GM23338 (cell line): Measurements from ENCODE around the gene SPNS3.

Experiments used
- CREB1 ChIP-seq: fragments of 250-450 bp; sonication (Bioruptor Pico); IDR thresholded peaks from 2 replicates; pipeline ENCODE4 v1.5.0; 2020; ENCODE audit warnings: low read depth, mild to moderate bottlenecking, moderate library complexity
- EZH2 ChIP-seq: fragments of 200-600 bp; sonication (generic); IDR thresholded peaks from one replicate; pipeline ENCODE4 v1.8.0; 2017; ENCODE audit warnings: antibody characterized with exemption, mild to moderate bottlenecking, low read depth; ENCODE audit not compliant: unreplicated experiment
- EZH2phosphoT487 ChIP-seq: fragments of 200-600 bp; sonication (generic); IDR thresholded peaks from one replicate; pipeline ENCODE4 v1.8.1; 2018; ENCODE audit warnings: antibody characterized with exemption; ENCODE audit not compliant: unreplicated experiment
- JUNB ChIP-seq: IDR thresholded peaks from one replicate; pipeline ENCODE4 v1.6.1; 2016; ENCODE audit warnings: antibody characterized with exemption; ENCODE audit not compliant: unreplicated experiment
- POLR2AphosphoS5 ChIP-seq: IDR thresholded peaks from 2 replicates; pipeline ENCODE4 v1.6.1; 2016; ENCODE audit warnings: antibody characterized with exemption, low read depth
- STAT1 ChIP-seq: IDR thresholded peaks from one replicate; pipeline ENCODE4 v1.6.1; 2016; ENCODE audit warnings: antibody characterized with exemption; ENCODE audit not compliant: unreplicated experiment
- ZNF114 ChIP-seq: fragments of 250-450 bp; sonication (Bioruptor Pico); IDR thresholded peaks from 2 replicates; pipeline ENCODE4 v1.5.0; 2020; ENCODE audit warnings: mild to moderate bottlenecking, moderate library complexity
- ZNF331 ChIP-seq: fragments of 250-450 bp; sonication (Bioruptor Pico); IDR thresholded peaks from 2 replicates; pipeline ENCODE4 v1.5.0; 2020; ENCODE audit warnings: low read depth, mild to moderate bottlenecking, moderate library complexity
- TF ChIP-seq, protein P1 (sequence below), 2 experiments: fragments of 200-600 bp in 1 of 2; sonication (generic) in 1 of 2; conservative IDR thresholded peaks; 2 replicates each; pipeline versions ENCODE4 v1.5.1 to v1.6.1; 2016 to 2017; ENCODE audit warnings: antibody characterized with exemption in 2 of 2, low read depth in 2 of 2, mild to moderate bottlenecking in 2 of 2, moderate library complexity in 1 of 2
- TF ChIP-seq, protein P2 (sequence below): IDR thresholded peaks from one replicate; pipeline ENCODE4 v1.6.1; 2018; ENCODE audit warnings: antibody characterized with exemption; ENCODE audit not compliant: unreplicated experiment
- TF ChIP-seq, protein P3 (sequence below): IDR thresholded peaks from 2 replicates; pipeline ENCODE4 v1.6.1; 2016; ENCODE audit warnings: antibody characterized with exemption

DNA sequence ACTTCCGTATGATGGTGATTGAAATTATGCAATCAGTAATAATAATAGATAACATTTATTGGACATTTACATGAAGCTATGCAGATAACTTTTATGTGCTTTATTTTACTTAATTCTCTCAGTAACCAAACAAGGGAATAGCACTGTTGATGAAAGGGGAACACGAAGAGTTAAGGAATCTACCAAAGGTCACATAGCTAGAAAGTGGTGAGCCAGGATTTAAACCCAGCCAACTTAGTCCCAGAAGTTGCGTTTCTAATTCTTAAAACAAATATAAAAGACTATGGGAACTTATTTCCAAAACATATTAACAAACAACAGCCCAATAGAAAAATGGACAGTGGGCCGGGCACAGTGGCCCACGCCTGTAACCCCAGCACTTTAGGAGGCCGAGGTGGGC lies 9.7 kb downstream of the SPNS3 start:
- TF ChIP-seq, protein P1, sequence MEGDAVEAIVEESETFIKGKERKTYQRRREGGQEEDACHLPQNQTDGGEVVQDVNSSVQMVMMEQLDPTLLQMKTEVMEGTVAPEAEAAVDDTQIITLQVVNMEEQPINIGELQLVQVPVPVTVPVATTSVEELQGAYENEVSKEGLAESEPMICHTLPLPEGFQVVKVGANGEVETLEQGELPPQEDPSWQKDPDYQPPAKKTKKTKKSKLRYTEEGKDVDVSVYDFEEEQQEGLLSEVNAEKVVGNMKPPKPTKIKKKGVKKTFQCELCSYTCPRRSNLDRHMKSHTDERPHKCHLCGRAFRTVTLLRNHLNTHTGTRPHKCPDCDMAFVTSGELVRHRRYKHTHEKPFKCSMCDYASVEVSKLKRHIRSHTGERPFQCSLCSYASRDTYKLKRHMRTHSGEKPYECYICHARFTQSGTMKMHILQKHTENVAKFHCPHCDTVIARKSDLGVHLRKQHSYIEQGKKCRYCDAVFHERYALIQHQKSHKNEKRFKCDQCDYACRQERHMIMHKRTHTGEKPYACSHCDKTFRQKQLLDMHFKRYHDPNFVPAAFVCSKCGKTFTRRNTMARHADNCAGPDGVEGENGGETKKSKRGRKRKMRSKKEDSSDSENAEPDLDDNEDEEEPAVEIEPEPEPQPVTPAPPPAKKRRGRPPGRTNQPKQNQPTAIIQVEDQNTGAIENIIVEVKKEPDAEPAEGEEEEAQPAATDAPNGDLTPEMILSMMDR (conservative IDR thresholded peaks at IDR 0.05; ENCODE audit: low read depth in 2 of 2): no peak
- no peak for TF ChIP-seq ZNF114 (CRISPR knock-in tag)
- TF ChIP-seq EZH2: no peak
- TF ChIP-seq POLR2AphosphoS5: no peak
- no peak for TF ChIP-seq CREB1 (CRISPR knock-in tag)
- TF ChIP-seq, protein P2, sequence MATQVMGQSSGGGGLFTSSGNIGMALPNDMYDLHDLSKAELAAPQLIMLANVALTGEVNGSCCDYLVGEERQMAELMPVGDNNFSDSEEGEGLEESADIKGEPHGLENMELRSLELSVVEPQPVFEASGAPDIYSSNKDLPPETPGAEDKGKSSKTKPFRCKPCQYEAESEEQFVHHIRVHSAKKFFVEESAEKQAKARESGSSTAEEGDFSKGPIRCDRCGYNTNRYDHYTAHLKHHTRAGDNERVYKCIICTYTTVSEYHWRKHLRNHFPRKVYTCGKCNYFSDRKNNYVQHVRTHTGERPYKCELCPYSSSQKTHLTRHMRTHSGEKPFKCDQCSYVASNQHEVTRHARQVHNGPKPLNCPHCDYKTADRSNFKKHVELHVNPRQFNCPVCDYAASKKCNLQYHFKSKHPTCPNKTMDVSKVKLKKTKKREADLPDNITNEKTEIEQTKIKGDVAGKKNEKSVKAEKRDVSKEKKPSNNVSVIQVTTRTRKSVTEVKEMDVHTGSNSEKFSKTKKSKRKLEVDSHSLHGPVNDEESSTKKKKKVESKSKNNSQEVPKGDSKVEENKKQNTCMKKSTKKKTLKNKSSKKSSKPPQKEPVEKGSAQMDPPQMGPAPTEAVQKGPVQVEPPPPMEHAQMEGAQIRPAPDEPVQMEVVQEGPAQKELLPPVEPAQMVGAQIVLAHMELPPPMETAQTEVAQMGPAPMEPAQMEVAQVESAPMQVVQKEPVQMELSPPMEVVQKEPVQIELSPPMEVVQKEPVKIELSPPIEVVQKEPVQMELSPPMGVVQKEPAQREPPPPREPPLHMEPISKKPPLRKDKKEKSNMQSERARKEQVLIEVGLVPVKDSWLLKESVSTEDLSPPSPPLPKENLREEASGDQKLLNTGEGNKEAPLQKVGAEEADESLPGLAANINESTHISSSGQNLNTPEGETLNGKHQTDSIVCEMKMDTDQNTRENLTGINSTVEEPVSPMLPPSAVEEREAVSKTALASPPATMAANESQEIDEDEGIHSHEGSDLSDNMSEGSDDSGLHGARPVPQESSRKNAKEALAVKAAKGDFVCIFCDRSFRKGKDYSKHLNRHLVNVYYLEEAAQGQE: no peak
- TF ChIP-seq EZH2phosphoT487: no peak
- TF ChIP-seq STAT1: no peak
- TF ChIP-seq JUNB: no peak
- TF ChIP-seq, protein P3, sequence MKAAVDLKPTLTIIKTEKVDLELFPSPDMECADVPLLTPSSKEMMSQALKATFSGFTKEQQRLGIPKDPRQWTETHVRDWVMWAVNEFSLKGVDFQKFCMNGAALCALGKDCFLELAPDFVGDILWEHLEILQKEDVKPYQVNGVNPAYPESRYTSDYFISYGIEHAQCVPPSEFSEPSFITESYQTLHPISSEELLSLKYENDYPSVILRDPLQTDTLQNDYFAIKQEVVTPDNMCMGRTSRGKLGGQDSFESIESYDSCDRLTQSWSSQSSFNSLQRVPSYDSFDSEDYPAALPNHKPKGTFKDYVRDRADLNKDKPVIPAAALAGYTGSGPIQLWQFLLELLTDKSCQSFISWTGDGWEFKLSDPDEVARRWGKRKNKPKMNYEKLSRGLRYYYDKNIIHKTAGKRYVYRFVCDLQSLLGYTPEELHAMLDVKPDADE: no peak
- TF ChIP-seq ZNF331 (CRISPR knock-in tag): no peak
